Neutrophil (primary cell): ENCODE data around the gene FAR1.

Source experiments
- H3K27ac ChIP-seq: fragments of 200-600 bp; sonication (generic); 2 replicates; pipeline ENCODE4 v1.5.1; 2016; ENCODE audit warnings: mild to moderate bottlenecking, moderate library complexity
- H3K27me3 ChIP-seq: fragments of 200-600 bp; sonication (generic); 2 replicates; pipeline ENCODE4 v1.6.0; 2016; ENCODE audit warnings: mild to moderate bottlenecking
- H3K36me3 ChIP-seq: fragments of 200-600 bp; sonication (generic); 2 replicates; pipeline ENCODE4 v1.5.1; 2017
- H3K4me1 ChIP-seq, 2 experiments: fragments of 200-600 bp in 1 of 2; sonication (generic) in 1 of 2; 1 replicate in 1 of 2; 2 replicates in 1 of 2; pipeline versions ENCODE4 v1.5.1 to v1.6.1; 2013 to 2016; ENCODE audit warnings: low read depth in 1 of 2, low read length in 1 of 2, mild to moderate bottlenecking in 1 of 2, moderate library complexity in 1 of 2; ENCODE audit not compliant: control insufficient read depth in 1 of 2, insufficient read depth in 1 of 2
- H3K4me3 ChIP-seq, 2 experiments: fragments of 200-600 bp in 1 of 2; sonication (generic) in 1 of 2; 1 replicate in 1 of 2; 2 replicates in 1 of 2; pipeline ENCODE4 v1.5.1; 2013 to 2016; ENCODE audit warnings: low read depth in 1 of 2, low read length in 1 of 2, mild to moderate bottlenecking in 1 of 2, moderate library complexity in 1 of 2
- H3K9me3 ChIP-seq: fragments of 200-600 bp; sonication (generic); 2 replicates; pipeline ENCODE4 v1.5.1; 2016
- TF ChIP-seq, protein P1 (sequence below): fragments of 200-600 bp; sonication (generic); IDR thresholded peaks from 2 replicates; pipeline ENCODE4 v1.5.1; 2016; ENCODE audit warnings: antibody characterized with exemption

FAR1 gene

DNA sequence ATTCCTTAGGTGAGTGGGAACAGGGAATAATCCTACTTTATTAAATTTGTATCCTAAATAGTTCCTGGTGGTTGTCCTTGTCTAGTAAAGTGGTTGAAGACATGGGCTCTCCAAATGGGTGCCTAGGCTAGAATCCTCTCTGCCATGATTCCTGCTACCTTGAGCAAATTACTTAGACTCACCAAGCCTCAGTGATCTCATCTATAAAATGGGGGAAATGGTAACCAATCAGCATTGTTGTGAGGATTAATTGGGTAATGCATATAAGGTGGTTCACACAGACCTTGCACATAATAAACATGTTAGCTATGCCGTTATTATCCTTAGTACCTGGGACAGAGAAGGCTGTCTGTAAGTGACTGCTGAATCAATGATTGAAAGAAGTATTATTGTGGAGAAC lies 109.9 kb downstream of the FAR1 start:
- H3K4me1 ChIP-seq = no peaks in the 10 kb centered on the region
- peaks cover 11% of the 10 kb centered on the region for H3K27me3 ChIP-seq
- TF ChIP-seq, protein P1, sequence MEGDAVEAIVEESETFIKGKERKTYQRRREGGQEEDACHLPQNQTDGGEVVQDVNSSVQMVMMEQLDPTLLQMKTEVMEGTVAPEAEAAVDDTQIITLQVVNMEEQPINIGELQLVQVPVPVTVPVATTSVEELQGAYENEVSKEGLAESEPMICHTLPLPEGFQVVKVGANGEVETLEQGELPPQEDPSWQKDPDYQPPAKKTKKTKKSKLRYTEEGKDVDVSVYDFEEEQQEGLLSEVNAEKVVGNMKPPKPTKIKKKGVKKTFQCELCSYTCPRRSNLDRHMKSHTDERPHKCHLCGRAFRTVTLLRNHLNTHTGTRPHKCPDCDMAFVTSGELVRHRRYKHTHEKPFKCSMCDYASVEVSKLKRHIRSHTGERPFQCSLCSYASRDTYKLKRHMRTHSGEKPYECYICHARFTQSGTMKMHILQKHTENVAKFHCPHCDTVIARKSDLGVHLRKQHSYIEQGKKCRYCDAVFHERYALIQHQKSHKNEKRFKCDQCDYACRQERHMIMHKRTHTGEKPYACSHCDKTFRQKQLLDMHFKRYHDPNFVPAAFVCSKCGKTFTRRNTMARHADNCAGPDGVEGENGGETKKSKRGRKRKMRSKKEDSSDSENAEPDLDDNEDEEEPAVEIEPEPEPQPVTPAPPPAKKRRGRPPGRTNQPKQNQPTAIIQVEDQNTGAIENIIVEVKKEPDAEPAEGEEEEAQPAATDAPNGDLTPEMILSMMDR = no peak

DNA sequence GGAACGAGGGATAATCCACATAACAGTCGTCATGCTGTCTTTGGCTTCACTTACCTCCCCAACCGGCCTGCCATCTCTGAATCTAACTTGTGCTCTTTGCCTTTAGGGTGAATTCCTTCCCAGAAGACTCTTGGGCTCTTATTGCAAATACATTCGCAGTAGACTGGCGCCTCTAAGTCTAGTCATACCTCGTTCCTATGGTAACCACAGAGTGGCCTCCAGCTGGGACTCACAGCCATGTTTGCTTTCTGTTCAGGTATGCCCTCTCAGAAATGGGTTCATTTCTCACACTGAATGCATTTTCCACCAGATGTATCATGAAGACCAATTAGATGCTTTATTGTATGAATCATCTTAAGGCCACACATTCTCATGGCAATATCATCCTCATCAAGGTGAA lies 112.7 kb downstream of the FAR1 start:
- Histone ChIP-seq H3K27ac (no peak overlapping the region), H3K4me3 (no peak overlapping the region)
- TF ChIP-seq, protein P1 = no peak

More for the DNA sequence above, 109.9 kb downstream of the FAR1 start:
- Histone ChIP-seq H3K4me3 (no peak overlapping the region), H3K36me3 (no peaks in the 10 kb centered on the region), H3K27ac (no peak overlapping the region), H3K9me3 (no peaks in the 10 kb centered on the region)

More for the DNA sequence above, 112.7 kb downstream of the FAR1 start:
- no peaks in the 10 kb centered on the region for H3K9me3 ChIP-seq
- H3K4me1 ChIP-seq = no peaks in the 10 kb centered on the region
- H3K27me3 ChIP-seq = peaks cover under 1% of the 10 kb centered on the region
- H3K36me3 ChIP-seq = no peaks in the 10 kb centered on the region
